PC-3 (cell line): ENCODE measurements around the gene BMF.

ENCODE experiments used
- EZH2phosphoT487 ChIP-seq: fragments of 300-600 bp; sonication (generic); IDR thresholded peaks from 2 replicates; pipeline ENCODE4 v1.6.1; 2018; ENCODE audit warnings: mild to moderate bottlenecking, antibody characterized with exemption, low read length, borderline replicate concordance
- TF ChIP-seq, protein P1 (sequence below): fragments of 300-600 bp; sonication (generic); conservative IDR thresholded peaks from 2 replicates; pipeline ENCODE4 v1.5.1; 2017; ENCODE audit warnings: antibody characterized with exemption, low read depth, mild to moderate bottlenecking, low read length

DNA sequence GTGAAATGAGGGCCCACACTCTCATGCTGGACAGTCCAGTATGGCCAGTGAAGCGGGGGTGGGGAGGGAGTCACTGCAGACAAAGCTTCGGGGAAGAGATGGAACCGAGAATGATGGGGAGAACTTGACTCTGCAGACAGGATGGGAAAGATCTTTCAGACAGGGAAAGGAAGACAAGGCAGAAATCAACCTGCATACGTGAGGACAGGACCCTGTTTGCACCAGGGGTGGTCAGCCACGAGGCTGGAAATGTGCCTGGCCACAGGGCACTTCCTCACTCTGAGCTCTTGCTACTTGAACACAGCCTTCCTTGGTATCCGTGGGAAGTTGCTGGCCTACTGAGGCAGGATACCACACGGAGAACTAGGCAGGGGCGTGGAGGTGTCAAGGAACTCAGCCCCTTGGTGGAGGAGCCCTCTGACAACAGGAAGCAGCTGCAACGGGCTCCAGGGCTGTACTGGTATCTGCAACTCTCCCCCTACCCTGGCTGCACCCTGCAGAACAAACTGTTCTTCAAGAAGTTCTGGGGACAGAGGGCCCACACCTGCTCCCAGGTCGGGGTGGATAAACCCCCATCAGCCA lies 60.4 kb downstream of the BMF start:
- TF ChIP-seq, protein P1, sequence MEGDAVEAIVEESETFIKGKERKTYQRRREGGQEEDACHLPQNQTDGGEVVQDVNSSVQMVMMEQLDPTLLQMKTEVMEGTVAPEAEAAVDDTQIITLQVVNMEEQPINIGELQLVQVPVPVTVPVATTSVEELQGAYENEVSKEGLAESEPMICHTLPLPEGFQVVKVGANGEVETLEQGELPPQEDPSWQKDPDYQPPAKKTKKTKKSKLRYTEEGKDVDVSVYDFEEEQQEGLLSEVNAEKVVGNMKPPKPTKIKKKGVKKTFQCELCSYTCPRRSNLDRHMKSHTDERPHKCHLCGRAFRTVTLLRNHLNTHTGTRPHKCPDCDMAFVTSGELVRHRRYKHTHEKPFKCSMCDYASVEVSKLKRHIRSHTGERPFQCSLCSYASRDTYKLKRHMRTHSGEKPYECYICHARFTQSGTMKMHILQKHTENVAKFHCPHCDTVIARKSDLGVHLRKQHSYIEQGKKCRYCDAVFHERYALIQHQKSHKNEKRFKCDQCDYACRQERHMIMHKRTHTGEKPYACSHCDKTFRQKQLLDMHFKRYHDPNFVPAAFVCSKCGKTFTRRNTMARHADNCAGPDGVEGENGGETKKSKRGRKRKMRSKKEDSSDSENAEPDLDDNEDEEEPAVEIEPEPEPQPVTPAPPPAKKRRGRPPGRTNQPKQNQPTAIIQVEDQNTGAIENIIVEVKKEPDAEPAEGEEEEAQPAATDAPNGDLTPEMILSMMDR, result no peak
- TF ChIP-seq EZH2phosphoT487, result no peak
